Activated T-cell treated with anti-CD3 and anti-CD28 coated beads, Interleukin-2, amount 50 U/mL, for 24 hours (primary cell): ENCODE data around the gene SEMA5A.

ENCODE experiments used
- DNase-seq: peaks from one replicate; pipeline ENCODE4 v3.0.0-alpha.2; 2020
- H3K27ac Mint-ChIP-seq: 2 replicates; pipeline ENCODE4 v1.8.0; 2020; ENCODE audit warnings: mild to moderate bottlenecking, mixed read lengths
- H3K27me3 Mint-ChIP-seq: 2 replicates; pipeline ENCODE4 v1.8.0; 2020; ENCODE audit warnings: mixed read lengths
- H3K36me3 Mint-ChIP-seq: 2 replicates; pipeline ENCODE4 v1.8.0; 2020; ENCODE audit warnings: low read depth, mixed read lengths
- H3K4me1 Mint-ChIP-seq: 2 replicates; pipeline ENCODE4 v1.8.0; 2020; ENCODE audit warnings: low read depth, mixed read lengths
- H3K4me3 Mint-ChIP-seq: 2 replicates; pipeline ENCODE4 v1.8.0; 2020; ENCODE audit warnings: mild to moderate bottlenecking, moderate library complexity, mixed read lengths
- H3K9me3 Mint-ChIP-seq: 2 replicates; pipeline ENCODE4 v1.8.0; 2020; ENCODE audit warnings: mixed read lengths

The SEMA5A gene

GRCh38 chr5:9015937-9016270, 530.0 kb downstream of the SEMA5A start:
- Mint-ChIP-seq H3K9me3 (peaks cover 6% of the 10 kb centered on the region), H3K4me1 (no peaks in the 10 kb centered on the region), H3K36me3 (no peaks in the 10 kb centered on the region), H3K27ac (no peak overlapping the region), H3K4me3 (no peak overlapping the region), H3K27me3 (no peaks in the 10 kb centered on the region)
- no peak for DNase-seq

GRCh38 chr5:9015260-9015936, 530.5 kb downstream of the SEMA5A start:
- Mint-ChIP-seq H3K9me3 (peaks cover 6% of the 10 kb centered on the region), H3K27me3 (no peaks in the 10 kb centered on the region), H3K4me1 (no peaks in the 10 kb centered on the region), H3K36me3 (no peaks in the 10 kb centered on the region), H3K27ac (no peak overlapping the region), H3K4me3 (no peak overlapping the region)
- DNase-seq, result no peak

GRCh38 chr5:9013147-9013546, 532.7 kb downstream of the SEMA5A start:
- H3K27me3 Mint-ChIP-seq, result no peaks in the 10 kb centered on the region
- no peak for DNase-seq
- H3K4me1 Mint-ChIP-seq, result no peaks in the 10 kb centered on the region
- no peaks in the 10 kb centered on the region for H3K36me3 Mint-ChIP-seq
- H3K9me3 Mint-ChIP-seq, result peaks cover 9% of the 10 kb centered on the region
- no peak overlapping the region for H3K27ac Mint-ChIP-seq
- H3K4me3 Mint-ChIP-seq, result no peak overlapping the region

DNA sequence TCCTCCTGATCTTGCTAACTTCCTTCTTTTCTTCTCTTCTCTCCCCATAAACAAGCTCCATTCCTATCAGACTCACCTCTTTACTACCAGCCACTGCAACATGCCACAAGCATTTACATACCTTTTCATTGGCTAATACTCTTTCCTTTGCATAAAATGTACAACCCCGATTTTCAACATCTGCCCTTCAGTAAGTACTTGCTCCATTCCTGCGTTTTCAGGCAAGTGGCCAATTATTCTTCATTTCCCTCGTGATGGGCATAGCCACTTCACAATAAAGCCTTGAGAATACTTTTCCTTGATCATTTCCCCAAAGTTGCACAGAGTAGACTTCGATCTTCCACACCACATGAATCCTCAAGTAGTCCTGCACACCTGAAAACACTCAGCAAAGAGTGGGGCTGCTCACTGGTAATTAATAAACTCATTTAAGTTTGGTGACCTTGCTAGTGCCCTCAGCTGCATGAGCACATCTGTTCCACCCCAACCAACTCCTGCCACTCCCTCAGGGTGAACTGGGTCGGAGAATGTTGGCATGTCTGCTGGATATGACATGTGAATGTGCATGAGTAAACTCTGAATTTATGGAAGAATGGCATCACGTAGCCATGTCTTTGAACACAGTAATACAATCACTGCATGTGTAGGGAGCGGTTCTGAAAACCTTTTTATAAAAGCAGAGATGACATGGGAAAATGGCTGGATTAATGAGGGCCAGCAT, 535.8 kb downstream of the SEMA5A start:
- Mint-ChIP-seq H3K27me3 (no peaks in the 10 kb centered on the region), H3K4me3 (no peak overlapping the region), H3K36me3 (no peaks in the 10 kb centered on the region), H3K9me3 (peaks cover 13% of the 10 kb centered on the region), H3K27ac (no peak overlapping the region), H3K4me1 (no peaks in the 10 kb centered on the region)
- DNase-seq, result no peak

DNA sequence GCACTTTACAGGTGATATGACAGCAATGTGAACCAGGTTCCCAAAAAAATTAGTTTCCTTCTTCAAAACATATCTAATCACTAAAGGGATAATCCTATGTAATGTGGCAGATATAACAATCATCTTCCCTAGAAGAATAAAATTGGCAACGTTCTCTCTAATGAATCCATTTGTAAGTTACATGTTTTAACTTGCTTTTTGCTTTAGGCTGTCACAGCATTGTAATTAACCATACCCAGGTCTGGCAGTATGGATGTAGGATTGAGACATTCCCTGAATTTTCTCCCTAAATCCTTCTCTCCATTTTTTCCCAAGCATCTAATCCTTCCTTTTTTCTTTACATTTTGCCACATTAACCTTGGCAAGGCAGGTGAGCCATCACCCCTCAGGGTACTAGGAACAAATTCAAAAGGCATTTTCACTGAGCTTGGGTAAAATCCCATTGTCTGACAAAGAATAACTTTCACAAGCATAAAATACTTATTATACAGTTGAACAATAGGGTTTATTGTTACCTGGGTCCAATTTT, 548.3 kb downstream of the SEMA5A start:
- H3K4me3 Mint-ChIP-seq, result no peak overlapping the region
- H3K9me3 Mint-ChIP-seq, result peaks cover 10% of the 10 kb centered on the region
- H3K4me1 Mint-ChIP-seq, result no peaks in the 10 kb centered on the region
- H3K27me3 Mint-ChIP-seq, result no peaks in the 10 kb centered on the region
- H3K27ac Mint-ChIP-seq, result no peak overlapping the region
- no peaks in the 10 kb centered on the region for H3K36me3 Mint-ChIP-seq
- no peak for DNase-seq

DNA sequence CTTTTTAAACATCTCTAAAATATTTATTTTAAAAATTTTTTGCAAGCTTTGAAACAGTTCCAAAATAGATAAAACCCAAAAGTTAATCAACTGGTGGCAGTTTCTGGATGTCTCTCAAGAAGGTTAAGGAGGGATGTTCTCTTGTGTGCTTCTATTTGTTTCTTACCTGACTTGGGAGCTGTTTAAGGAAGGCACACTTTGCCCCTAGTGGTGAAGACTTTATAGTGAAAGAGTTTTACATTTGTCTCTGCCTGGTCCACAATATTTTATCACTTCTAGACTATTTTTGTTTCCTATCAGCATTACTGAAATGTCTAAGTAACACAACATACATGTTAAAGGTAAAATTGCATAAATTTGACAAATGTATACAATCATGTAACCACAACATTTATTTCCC, 552.8 kb downstream of the SEMA5A start:
- DNase-seq, result no peak
- Mint-ChIP-seq H3K4me1 (no peaks in the 10 kb centered on the region), H3K27ac (no peak overlapping the region), H3K4me3 (no peak overlapping the region), H3K9me3 (peaks cover 19% of the 10 kb centered on the region), H3K27me3 (no peaks in the 10 kb centered on the region), H3K36me3 (no peaks in the 10 kb centered on the region)
